ENCODE measurements around the gene ZMAT5. TPM values are rescaled to one million over a fixed set of nuclear protein-coding genes. Genes with fewer than 3 reads are reported as not detected.

Gene ZMAT5, protein sequence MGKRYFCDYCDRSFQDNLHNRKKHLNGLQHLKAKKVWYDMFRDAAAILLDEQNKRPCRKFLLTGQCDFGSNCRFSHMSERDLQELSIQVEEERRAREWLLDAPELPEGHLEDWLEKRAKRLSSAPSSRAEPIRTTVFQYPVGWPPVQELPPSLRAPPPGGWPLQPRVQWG
- 49.8 TPM for polyA plus RNA-seq

DNA sequence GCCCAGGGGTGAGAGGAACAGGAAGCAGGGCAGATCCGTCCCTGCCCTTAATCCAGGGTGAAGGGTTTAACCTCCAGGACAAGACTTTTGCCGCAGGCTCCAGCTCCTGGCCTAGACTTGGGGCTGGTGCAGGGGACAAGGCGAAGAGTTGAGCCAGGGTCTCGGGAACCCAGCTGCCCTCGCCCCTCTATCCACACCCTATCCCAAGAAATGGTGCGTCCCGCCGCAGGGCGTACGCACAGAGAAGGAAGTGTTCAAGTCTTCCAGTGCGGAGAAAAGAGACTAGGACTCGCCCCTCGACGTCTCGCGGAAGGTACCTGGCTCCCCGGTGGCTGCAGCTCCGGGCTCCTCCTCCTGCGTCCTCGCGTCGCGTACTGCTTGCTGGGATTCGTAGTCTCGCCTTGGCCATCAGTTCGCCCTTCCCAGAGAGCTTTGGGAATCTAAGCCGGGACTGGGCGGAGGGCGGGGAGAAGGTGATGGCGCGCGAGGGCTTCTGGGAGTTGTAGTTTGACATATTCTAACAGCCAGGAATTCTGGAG, at the start of gene ZMAT5:
Gene ZMAT5, minus strand, starts transcription at position 376 of the 539 bp plus-strand sequence. CDS start 18,463 bp downstream, outside the sequence.
- Mint-ChIP-seq H3K27me3 (no peaks in the 10 kb centered on the region), H3K36me3 (peaks cover 3% of the 10 kb centered on the region), H3K27ac (peak within 1 kb of the TSS; percentile 85 to 94 (median 89)), H3K4me3 (peak within 1 kb of the TSS; percentile 95 to 100 (median 99)), H3K4me1 (peaks cover 15 to 28% (median 18%) of the 10 kb centered on the region in 3 donors), H3K9me3 (no peaks in the 10 kb centered on the region)

DNA sequence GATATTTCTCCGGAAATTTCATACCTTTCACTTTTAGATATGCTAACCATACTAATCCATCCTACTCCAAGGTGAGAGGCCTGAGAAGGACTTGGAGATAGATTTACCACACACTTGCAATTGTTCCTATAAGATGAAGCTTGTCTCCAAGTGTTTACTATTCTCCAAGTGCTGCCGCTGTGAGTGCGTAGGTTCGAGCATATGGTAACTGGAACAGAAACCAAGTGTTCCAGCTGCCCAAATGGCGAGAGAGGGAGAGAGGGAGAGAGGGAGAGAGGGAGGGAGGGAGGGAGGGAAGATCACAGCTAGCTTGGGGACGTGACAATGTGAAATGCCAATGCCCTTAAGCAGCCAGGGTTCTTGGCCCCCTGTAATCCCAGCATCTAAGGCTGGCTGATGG, 49.7 kb upstream of the ZMAT5 start:
- Mint-ChIP-seq H3K9me3 (no peaks in the 10 kb centered on the region), H3K27ac (no peak overlapping the region), H3K4me1 (no peaks in the 10 kb centered on the region), H3K4me3 (no peak overlapping the region), H3K27me3 (no peaks in the 10 kb centered on the region), H3K36me3 (peaks cover 14% of the 10 kb centered on the region)

DNA sequence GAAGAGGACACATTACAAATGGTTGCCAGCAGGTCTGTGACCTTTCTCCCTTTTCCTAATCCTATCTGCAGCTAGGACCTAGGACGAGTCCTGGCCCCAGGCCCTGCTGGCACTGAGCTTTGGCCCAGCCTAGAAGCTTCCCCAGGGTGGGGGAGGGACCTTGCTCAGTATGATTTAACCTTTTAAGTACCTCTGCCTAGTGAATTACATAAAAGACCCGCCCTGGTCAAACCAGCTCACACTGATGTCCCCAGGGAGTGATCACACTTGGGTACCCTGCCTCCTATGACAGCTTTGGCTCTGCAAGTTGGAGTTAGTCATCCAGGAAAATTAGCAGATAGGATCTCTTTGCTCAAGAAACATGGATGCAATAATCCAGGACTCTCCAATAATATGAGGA, 49.3 kb upstream of the ZMAT5 start:
- H3K9me3 Mint-ChIP-seq, result no peaks in the 10 kb centered on the region

DNA sequence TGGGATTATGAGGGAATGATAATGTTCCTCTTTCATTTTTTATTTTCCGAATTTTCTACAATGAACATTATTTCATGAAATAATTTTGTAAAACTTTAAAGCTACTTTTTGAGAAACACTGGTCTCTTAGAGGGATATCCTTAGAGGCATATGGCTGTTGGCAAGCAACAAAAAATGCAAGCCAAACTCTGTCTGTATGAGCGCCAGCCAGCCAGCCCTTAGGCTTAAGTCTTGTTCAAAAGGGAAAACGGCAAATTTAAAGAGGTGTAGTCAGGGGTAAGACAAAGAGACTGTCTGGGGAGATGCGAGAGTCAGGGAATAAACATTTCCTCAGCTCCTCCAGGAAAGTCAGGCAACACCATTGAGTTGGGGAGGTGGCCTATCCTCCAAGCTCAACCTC, 48.8 kb upstream of the ZMAT5 start:
- no peaks in the 10 kb centered on the region for H3K9me3 Mint-ChIP-seq
- no peak overlapping the region for H3K27ac Mint-ChIP-seq
- peaks cover 12% of the 10 kb centered on the region for H3K36me3 Mint-ChIP-seq
- H3K4me3 Mint-ChIP-seq, result no peak overlapping the region
- no peaks in the 10 kb centered on the region for H3K27me3 Mint-ChIP-seq
- H3K4me1 Mint-ChIP-seq, result no peaks in the 10 kb centered on the region

More for the DNA sequence above, 49.3 kb upstream of the ZMAT5 start:
- H3K27me3 Mint-ChIP-seq, result no peaks in the 10 kb centered on the region
- no peak overlapping the region for H3K4me3 Mint-ChIP-seq
- H3K4me1 Mint-ChIP-seq, result no peaks in the 10 kb centered on the region
- no peak overlapping the region for H3K27ac Mint-ChIP-seq
- H3K36me3 Mint-ChIP-seq, result peaks cover 12% of the 10 kb centered on the region

DNA sequence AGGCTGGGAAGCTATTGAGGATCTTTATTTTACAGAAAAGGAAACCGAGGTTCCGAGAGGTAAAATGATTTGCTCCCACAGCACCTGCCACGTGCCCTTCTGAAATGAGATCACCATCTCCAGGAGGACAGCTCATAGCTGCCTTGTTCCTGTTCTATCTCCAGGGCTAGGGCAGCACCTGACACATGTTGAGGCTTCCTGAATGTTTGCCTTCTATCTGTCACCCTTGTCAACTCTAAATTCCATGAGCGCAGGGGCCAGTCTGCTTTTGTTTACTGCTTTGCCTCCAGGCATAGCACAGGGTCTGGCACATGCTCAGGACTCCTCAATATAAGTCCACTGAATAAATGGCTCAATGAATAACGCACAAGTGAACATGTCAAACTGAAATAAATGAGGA, 47.2 kb upstream of the ZMAT5 start:
- Mint-ChIP-seq H3K4me3 (peak overlapping the region in 1 of 4 donors; percentile 5), H3K27me3 (no peaks in the 10 kb centered on the region), H3K4me1 (no peaks in the 10 kb centered on the region), H3K9me3 (no peaks in the 10 kb centered on the region), H3K27ac (no peak overlapping the region), H3K36me3 (peaks cover 11% of the 10 kb centered on the region)

DNA sequence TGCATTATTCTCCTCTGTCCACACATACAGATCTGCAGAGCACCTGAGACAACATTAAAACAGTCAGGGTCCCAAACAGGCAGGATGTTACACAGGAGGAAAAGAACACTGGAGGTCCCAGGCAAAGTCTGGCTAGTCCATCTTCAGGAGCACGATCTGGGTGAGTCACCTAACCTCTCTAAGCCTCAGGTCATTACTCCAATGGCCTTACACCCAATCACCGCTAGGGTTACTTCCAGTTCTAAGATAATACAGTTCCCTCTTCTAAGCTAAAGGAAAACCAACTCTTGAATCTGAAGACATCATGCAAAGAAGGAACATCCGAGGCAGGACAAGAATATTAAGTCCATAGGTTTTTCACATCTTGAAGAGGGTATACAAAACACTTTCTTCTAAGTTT, 46.8 kb upstream of the ZMAT5 start:
- no peaks in the 10 kb centered on the region for H3K27me3 Mint-ChIP-seq
- peaks cover 11% of the 10 kb centered on the region for H3K36me3 Mint-ChIP-seq
- no peaks in the 10 kb centered on the region for H3K9me3 Mint-ChIP-seq
- H3K27ac Mint-ChIP-seq, result no peak overlapping the region
- H3K4me3 Mint-ChIP-seq, result no peak overlapping the region
- no peaks in the 10 kb centered on the region for H3K4me1 Mint-ChIP-seq

DNA sequence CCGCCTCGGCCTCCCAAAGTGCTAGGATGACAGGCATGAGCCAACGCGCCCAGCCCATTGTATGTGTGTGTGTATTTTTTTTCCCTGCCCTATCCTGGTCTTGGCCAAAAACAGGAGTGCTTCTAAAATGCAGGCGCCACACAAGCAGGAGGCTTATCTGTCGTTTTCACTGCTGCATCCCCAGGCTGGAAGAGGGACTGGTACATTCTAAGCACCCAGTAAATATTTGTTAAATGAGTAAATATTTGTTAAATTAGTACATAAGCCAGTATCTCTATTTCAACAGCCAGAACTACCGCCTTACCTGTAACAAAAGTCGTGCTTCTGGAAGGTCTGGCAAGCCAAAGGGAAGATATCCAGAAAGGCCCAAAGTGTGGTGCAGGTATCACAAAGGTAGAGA, 46.3 kb upstream of the ZMAT5 start:
- no peak overlapping the region for H3K27ac Mint-ChIP-seq
- no peaks in the 10 kb centered on the region for H3K9me3 Mint-ChIP-seq
- H3K4me1 Mint-ChIP-seq, result no peaks in the 10 kb centered on the region
- H3K36me3 Mint-ChIP-seq, result peaks cover 11% of the 10 kb centered on the region
- H3K27me3 Mint-ChIP-seq, result no peaks in the 10 kb centered on the region
- no peak overlapping the region for H3K4me3 Mint-ChIP-seq

DNA sequence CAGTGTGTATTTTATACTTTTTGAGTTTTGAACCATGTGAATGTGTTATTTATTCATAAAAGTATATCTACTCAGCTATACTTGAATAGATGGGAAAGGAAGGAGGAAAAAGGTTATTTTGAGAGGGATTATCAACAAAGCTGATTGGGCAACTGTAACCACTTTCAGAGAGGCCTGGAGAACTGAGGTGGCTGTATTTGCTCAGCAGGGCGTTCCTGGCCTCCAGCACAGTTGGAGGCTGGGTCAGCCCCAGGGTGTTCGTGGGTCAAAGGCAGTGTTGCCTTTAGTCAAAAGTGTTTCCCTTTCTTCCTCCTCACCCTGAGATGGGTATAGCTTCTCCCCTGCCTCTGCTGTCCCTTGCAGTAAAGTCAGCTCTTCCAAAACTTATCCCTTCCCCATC, 44.6 kb upstream of the ZMAT5 start:
- Mint-ChIP-seq H3K4me3 (no peak overlapping the region), H3K9me3 (no peaks in the 10 kb centered on the region), H3K27ac (no peak overlapping the region), H3K27me3 (no peaks in the 10 kb centered on the region), H3K4me1 (no peaks in the 10 kb centered on the region), H3K36me3 (peaks cover 6% of the 10 kb centered on the region)

DNA sequence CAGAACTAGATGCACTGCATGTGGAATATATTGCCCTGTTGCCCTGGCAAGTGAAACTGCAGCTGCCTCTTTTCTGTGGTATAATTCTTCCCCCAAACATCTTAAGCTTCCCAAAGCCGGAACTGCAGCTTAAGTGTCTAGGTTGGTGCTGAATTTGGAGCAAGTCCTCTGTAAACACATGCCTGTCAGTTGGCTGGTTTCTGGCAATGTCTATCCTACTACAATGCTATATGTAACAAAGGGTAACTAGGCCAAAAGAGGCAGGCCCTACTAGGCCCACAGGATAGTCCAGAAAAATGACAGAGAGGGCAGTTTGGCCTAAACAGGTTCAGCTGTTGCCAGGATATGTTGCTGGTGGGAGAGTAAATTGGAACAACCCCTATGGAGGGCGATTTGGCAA, 43.4 kb upstream of the ZMAT5 start:
- no peak overlapping the region for H3K27ac Mint-ChIP-seq
- H3K4me1 Mint-ChIP-seq, result no peaks in the 10 kb centered on the region
- H3K36me3 Mint-ChIP-seq, result peaks cover 7% of the 10 kb centered on the region
- H3K27me3 Mint-ChIP-seq, result no peaks in the 10 kb centered on the region
- no peaks in the 10 kb centered on the region for H3K9me3 Mint-ChIP-seq
- no peak overlapping the region for H3K4me3 Mint-ChIP-seq

DNA sequence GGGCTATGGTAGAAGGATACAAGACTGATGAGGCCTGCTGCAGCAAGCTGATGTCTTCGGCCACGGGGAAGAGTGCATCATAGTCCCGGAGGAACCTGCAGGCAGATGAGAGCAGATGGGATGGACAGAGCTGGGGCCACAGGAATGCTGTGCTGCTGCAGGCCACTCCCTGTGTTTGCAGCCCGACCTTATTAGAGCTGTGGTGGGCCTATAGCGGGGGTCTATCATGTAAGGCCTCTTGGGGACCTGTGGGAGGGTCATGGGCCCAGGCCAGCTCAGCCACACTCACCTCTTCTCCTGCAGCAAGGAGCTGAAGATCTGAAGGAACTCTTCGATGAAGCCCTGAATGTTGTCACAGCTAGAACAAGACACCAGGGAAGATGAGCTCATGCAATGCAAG, 39.4 kb upstream of the ZMAT5 start:
- Mint-ChIP-seq H3K27me3 (no peaks in the 10 kb centered on the region), H3K36me3 (peaks cover 7% of the 10 kb centered on the region), H3K4me1 (no peaks in the 10 kb centered on the region), H3K9me3 (no peaks in the 10 kb centered on the region), H3K4me3 (no peak overlapping the region), H3K27ac (peak overlapping the region in 1 of 3 donors; percentile 67)

DNA sequence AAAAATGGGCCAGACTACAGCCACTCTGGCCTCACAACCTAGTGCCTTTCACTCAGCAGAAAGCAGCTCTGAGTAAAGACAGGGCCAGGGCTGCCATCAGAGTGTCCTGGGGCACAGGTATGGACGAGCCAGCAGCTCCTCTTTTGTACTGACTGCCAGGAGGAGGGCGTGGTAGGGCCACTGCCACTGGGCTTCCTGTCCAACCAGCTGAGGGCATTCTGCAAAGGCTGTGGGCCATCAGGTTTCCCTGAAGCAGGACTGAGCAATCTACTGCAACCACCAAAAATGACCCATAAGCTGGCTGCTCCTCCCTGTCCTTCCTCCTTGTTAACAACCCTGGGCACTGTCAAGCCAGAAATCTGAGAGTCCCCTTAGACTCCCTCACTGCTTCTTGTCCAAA, 38.2 kb upstream of the ZMAT5 start:
- H3K4me1 Mint-ChIP-seq, result no peaks in the 10 kb centered on the region
- H3K27ac Mint-ChIP-seq, result no peak overlapping the region
- H3K4me3 Mint-ChIP-seq, result no peak overlapping the region
- H3K36me3 Mint-ChIP-seq, result peaks cover 7% of the 10 kb centered on the region
- no peaks in the 10 kb centered on the region for H3K27me3 Mint-ChIP-seq
- no peaks in the 10 kb centered on the region for H3K9me3 Mint-ChIP-seq

DNA sequence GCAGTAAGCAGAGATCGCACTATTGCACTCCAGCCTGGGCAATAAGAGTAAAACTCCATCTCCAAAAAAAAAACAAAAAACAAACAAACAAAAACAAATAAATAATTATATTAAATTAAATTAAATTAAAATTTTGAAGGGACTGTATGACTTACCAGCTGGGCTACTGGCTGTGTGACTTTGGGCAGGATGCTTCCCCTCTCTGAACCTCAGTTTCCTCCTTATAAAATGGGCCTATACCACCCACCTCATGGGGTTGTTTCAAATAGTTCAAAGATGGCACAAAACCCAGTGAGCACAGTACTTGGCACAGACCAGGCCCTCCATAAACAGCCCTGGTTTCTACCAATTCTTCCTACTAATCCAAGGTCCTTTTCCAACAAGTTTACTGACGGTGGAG, 36.4 kb upstream of the ZMAT5 start:
- Mint-ChIP-seq H3K36me3 (peaks cover 7% of the 10 kb centered on the region), H3K4me3 (no peak overlapping the region), H3K4me1 (peaks cover 4 to 9% (median 8%) of the 10 kb centered on the region in 3 donors), H3K9me3 (no peaks in the 10 kb centered on the region), H3K27me3 (no peaks in the 10 kb centered on the region), H3K27ac (no peak overlapping the region)

DNA sequence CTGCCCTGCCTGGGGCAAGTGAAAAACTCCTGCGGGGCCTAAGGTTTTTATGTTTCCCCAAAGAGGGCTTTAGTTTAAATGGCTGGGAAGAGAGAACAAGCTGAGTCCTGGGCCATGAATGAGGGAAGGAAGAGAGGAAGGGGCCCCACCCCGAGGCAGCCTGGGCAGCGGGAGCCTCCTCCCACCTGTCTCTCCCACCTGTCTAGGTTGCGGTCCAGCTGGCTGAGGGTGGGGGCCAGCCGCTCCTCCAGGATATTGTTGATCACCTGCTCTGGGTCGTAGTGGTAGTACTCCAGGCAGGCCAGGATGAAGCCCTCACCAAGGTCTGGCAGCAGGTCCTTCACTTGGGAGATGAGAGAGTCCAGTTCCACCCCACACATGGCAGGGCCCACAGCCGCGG, 35.0 kb upstream of the ZMAT5 start:
- H3K27me3 Mint-ChIP-seq, result no peaks in the 10 kb centered on the region
- H3K27ac Mint-ChIP-seq, result no peak overlapping the region
- peaks cover 9 to 20% (median 18%) of the 10 kb centered on the region in 3 donors for H3K4me1 Mint-ChIP-seq
- peaks cover 7% of the 10 kb centered on the region for H3K36me3 Mint-ChIP-seq
- H3K4me3 Mint-ChIP-seq, result no peak overlapping the region
- no peaks in the 10 kb centered on the region for H3K9me3 Mint-ChIP-seq

DNA sequence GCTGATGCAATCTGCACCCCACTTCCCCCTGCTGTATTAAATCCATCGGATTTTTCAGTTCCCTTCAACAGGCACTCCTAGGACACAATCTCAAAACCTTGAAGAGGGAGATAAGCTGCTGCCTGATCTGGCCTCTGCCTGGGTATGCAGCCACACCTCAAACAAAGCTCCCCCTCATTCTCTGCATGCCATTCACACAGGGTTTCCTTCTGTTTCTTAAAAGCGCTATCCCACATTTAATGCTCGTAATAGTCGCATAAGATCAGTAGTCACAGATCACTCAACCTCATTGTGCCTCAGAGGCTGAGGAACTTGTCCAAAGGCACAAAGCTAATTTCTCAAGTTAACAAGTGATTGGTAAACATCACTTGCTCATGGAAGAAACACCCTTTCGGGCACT, 34.3 kb upstream of the ZMAT5 start:
- peaks cover 9 to 21% (median 18%) of the 10 kb centered on the region in 3 donors for H3K4me1 Mint-ChIP-seq
- no peaks in the 10 kb centered on the region for H3K27me3 Mint-ChIP-seq
- no peaks in the 10 kb centered on the region for H3K9me3 Mint-ChIP-seq
- H3K4me3 Mint-ChIP-seq, result no peak overlapping the region
- no peak overlapping the region for H3K27ac Mint-ChIP-seq
- H3K36me3 Mint-ChIP-seq, result peaks cover 7% of the 10 kb centered on the region

DNA sequence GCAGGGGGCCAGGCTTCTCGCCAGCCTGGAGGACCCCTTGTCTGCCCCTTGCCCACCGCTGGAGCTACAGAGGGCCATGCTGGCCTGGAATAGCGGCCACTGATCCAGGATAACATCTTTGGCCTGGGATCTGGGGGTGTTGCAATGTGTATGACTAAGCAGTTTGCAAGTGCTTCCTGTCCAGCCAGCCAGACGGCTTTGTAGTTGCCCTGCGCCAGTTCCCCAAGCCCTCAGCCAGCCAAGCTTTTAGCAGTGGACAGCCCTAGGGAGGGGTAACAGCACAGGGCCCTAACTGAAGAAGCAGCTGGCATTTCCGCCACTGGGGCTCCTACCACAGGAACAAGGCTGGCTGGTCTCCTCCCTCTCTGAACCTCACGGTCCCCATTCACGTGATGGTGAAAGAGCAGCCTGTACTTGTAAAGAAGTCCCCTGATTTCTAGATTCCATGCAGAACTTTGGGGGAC, 32.4 kb upstream of the ZMAT5 start:
- Mint-ChIP-seq H3K27me3 (no peaks in the 10 kb centered on the region), H3K4me3 (no peak overlapping the region), H3K27ac (no peak overlapping the region), H3K9me3 (no peaks in the 10 kb centered on the region), H3K36me3 (no peaks in the 10 kb centered on the region), H3K4me1 (peaks cover 9 to 21% (median 18%) of the 10 kb centered on the region in 3 donors)

DNA sequence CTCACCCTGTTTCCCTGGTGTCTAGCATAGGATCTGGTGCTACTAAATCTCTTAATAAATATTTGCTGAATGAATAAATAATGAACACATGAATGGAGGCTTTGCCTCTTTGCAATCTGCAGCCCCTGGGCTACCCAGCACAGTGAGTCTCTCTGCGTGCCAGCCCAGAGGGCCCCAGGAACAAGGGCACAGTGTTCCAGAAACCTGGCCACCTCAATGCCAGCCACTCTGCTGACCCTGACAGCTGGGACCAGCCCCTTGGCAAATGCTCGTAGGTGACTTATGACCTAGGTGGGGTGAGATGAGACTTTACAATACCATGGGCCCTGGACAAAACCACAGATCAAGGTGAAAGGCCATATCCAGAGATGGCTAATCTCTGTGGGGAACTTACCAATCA, 32.0 kb upstream of the ZMAT5 start:
- Mint-ChIP-seq H3K4me1 (peaks cover 9 to 21% (median 18%) of the 10 kb centered on the region in 3 donors), H3K9me3 (no peaks in the 10 kb centered on the region), H3K27ac (no peak overlapping the region), H3K36me3 (no peaks in the 10 kb centered on the region), H3K4me3 (peak overlapping the region in 1 of 4 donors; percentile 29), H3K27me3 (no peaks in the 10 kb centered on the region)

Data from IgD-negative memory B cell (primary cell).